Measurements from ENCODE around the gene PLCB4.

The PLCB4 gene

DNA sequence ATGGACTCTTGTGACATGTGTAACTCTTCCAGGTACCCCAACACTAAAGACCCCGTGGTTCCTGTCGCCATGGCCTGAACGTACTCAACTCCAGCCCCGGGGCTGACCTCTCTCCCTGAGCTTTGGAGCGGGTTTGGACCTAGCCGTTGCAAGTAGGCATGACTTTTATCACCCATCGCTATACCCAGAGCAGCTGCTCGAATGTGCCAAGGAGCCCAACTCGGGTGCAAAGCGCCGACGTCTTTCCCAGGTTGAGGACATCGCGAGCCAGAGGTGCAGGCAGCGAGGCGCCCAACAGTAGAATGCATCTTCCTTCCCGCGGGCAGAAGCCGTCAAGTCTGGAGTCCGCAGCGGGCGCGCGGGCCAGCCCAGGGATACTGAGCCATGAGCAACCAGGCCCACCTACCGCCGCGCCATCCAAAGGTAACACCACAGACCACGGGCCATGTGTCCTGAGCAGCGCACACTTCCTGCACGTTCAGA, 439.9 kb downstream of the PLCB4 start:
- DNase-seq = no peak

GRCh38 chr20:9509246-9509645, 440.4 kb downstream of the PLCB4 start:
- DNase-seq = no peak

GRCh38 chr20:9510911-9511310, 442.0 kb downstream of the PLCB4 start:
- DNase-seq = no peak

- DNase-seq = no peak
Observed at GRCh38 chr20:9514072-9514460, 445.2 kb downstream of the PLCB4 start.

GRCh38 chr20:9514461-9515213, 445.8 kb downstream of the PLCB4 start, which contains the start of gene LAMP5:
Gene LAMP5, plus strand, starts transcription at chr20:9514590. Its CDS starts 263 bp downstream, at chr20:9514853.
- peak; percentile 34 to 59 for DNase-seq

DNA sequence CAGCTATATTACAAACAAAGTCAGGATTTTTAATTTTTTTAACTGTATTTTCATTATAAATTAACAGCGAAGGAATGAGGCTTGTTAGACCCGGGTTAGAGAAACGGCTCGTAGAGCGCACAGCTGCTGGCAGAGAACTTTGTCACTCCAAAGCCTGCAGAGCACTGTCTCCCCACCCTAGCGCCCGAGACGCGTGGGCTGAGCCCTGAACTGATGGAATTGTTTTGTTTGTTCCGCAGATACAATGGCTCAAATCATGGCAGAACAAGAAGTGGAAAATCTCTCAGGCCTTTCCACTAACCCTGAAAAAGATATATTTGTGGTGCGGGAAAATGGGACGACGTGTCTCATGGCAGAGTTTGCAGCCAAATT, 446.3 kb downstream of the PLCB4 start:
- DNase-seq = no peak

DNA sequence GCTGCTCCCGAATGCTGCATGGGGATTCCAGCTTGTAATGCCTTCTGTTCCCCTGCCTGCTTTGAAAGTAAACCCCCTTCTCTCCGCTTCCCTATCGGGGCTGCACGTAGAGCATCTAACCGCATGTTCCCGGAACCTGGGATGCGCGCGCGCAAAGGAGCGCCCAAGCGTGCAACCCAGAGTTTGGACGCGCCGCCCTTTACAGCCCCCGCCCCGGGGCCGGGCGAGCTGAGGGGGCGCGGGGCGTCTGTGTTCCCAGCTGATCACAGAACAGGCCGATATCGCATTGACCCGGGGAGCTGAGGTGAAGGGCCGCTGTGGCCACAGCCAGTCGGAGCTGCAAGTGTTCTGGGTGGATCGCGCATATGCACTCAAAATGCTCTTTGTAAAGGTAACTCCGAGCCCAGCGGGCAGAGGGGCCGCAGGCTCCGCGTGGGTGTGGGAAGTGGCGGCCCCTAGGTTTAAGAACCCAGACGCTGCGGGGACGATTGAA, 446.9 kb downstream of the PLCB4 start:
- DNase-seq = no peak

DNA sequence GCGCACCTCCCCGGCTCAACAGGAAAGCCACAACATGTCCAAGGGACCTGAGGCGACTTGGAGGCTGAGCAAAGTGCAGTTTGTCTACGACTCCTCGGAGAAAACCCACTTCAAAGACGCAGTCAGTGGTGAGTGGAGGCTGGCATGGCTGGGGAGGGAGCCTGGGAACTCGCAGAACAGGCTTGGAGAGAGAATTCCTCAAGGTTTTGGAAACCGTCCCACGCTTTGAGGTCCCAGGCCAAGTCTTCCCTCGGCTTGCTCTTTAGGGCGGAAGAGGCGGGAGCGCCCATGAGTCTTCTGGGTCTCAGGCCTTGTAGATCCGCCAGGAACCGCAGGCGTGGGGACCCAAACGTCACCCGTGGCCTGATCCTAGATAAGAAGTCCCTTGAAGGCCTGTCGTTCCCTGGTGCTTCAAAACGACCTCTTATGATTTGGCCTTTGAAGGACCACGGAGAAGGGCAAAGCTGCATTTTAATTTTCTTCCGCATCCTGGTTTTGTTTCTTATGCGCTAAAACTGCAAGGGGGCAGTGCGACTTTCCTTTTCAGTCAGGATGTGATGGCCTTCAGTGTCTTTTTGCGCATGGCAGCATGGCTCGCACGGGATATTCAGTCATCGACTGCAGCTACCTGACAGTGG, 447.5 kb downstream of the PLCB4 start:
- DNase-seq = peak in 1 of 2 experiments; percentile 30

DNA sequence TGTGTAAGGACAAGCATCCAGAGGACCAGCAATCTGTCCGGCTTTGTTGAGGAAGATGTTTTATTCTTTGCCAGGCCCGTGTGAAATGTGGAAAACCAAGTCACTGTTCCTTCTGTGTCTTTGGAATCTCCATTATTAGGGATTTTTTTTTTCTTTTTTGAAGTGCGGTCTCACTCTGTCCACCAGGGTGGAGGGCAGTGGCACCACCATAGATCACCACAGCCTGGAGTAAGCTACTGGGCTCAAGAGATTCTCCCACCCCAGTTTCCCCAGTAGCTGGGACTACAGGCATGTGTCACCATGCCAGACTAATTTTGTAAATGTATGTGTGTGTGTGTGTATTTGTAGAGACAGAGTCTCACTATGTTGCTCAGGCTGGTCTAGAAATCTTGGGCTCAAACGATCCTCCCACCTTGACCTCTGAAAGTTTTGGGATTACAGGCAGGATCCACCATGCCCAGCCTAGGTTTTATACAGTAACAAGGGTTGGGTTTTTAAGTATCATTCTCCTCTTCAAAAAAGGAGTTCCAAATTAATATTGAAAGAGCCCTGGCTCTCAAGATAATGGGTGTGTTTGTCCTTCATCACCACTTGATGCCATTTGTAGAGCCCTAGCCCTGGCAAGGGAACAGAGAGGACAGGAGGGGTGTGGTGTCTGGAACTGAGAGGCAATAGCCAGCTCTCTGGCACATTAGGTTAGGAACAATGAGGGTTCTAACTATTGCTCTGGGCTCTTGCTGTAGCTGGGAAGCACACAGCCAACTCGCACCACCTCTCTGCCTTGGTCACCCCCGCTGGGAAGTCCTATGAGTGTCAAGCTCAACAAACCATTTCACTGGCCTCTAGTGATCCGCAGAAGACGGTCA, 448.6 kb downstream of the PLCB4 start:
- DNase-seq = no peak

DNA sequence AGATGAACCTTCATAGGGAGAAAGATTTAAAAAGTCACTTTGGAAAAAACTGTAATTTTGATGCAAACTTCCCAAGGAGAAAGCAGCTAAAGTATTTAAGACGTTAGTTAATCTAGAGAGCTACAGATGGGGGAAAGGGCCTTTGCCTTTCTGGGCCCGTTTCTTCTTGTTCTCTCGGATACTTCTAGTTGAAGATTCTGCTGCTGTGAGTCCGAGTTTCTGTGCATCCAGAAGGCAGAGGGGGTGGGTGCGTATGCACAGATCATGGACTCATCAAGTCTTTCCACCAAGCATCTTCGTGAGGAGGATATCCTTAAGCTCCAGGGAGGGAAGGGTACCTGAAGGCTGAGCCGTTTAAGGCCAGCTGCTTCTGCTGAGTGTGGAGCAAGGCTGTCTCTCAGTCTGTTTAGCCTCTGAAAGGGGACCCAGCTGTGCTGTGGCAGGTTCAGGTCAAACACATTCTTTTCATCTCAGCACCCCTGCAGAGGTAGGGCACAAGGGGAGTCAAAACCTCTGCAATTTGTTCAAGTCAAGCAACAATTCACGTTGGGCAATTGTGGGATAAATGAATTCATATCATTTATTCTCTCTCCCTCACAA, 449.8 kb downstream of the PLCB4 start:
- DNase-seq = no peak

DNA sequence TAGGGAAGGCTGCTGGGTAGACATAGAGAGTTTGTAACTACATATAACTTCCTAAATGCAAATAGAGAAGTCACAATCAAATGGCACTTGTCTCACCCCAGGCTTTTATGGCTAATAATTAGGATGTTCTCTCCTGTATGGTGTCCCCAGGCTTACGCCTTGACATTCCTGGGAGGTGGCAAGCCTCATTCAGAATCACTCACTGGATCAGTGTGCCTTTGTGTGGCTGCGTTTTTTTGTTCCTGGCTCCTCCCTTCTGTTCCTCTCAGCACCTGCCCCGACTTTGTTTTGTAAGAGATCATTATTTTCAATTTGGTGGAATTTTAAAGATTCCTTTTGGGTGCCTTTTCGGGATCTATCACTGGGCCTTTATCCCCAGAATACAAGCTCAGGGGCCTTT, 451.2 kb downstream of the PLCB4 start:
- no peak for DNase-seq

- DNase-seq = no peak
Observed at GRCh38 chr20:9523636-9524035, 454.7 kb downstream of the PLCB4 start.

Measured in NCI-H446 (cell line).